MCF 10A (cell line): ENCODE measurements around the gene CCNY. TPM values are rescaled to one million over a fixed set of nuclear protein-coding genes. Genes with fewer than 3 reads are reported as not detected.
"Not testable (repeated sequence)": the region's sequence is repeated elsewhere in the genome, so short reads cannot be mapped to it uniquely, and the experiment has no call there.

Source experiments
- BruUV-seq: library from RNA; stranded (reverse); fragments of 400-500 nt; replicated peaks from 2 replicates; lab custom pipeline; 2021; lab: Mats Ljungman, UMichigan
- CTCF ChIA-PET: fragments of 300-600 bp; sonication (Branson Sonifier 250); formaldehyde crosslinking; extraction: SDS; loops from one replicate; lab custom pipeline; 2021; ENCODE audit warnings: antibody characterized with exemption, inconsistent platforms; lab: Yijun Ruan, JAX
- POLR2A ChIA-PET: fragments of 300-600, 350-650 bp; sonication (Branson Sonifier 250); formaldehyde crosslinking; extraction: SDS; loops from one replicate; lab custom pipeline; 2020; ENCODE audit warnings: antibody characterized with exemption, inconsistent platforms; lab: Yijun Ruan, JAX
- DNase-seq: peaks from one replicate; pipeline ENCODE4 v3.0.0-alpha.2; 2018; ENCODE audit not compliant: unreplicated experiment
- H3K27ac Mint-ChIP-seq: one replicate; pipeline ENCODE4 v1.8.0; 2022; ENCODE audit warnings: mild to moderate bottlenecking, low read depth, mixed read lengths; ENCODE audit not compliant: unreplicated experiment
- H3K27me3 Mint-ChIP-seq: one replicate; pipeline ENCODE4 v1.8.0; 2022; ENCODE audit warnings: mixed read lengths; ENCODE audit not compliant: insufficient read depth, unreplicated experiment
- H3K36me3 Mint-ChIP-seq: one replicate; pipeline ENCODE4 v1.8.0; 2022; ENCODE audit warnings: mild to moderate bottlenecking, moderate library complexity, mixed read lengths; ENCODE audit not compliant: insufficient read depth, unreplicated experiment
- H3K4me1 Mint-ChIP-seq: one replicate; pipeline ENCODE4 v1.8.0; 2022; ENCODE audit warnings: mixed read lengths; ENCODE audit not compliant: insufficient read depth, unreplicated experiment
- H3K4me3 Mint-ChIP-seq: one replicate; pipeline ENCODE4 v1.8.0; 2022; ENCODE audit warnings: mild to moderate bottlenecking, moderate library complexity, mixed read lengths; ENCODE audit not compliant: unreplicated experiment
- H3K9me3 Mint-ChIP-seq: one replicate; pipeline ENCODE4 v1.8.0; 2022; ENCODE audit warnings: mixed read lengths; ENCODE audit not compliant: unreplicated experiment
- CTCF ChIP-seq: fragments of 200-600 bp; IDR thresholded peaks from one replicate; pipeline ENCODE4 v1.8.0; 2022; ENCODE audit warnings: antibody characterized with exemption, mild to moderate bottlenecking; ENCODE audit not compliant: unreplicated experiment
- intact Hi-C: fragments of 100-400 bp; cut with micrococcal nuclease; formaldehyde crosslinking; loops from 2 replicates; pipeline ENCODE4 v1.14.1; 2022
- total RNA-seq: library from RNA; stranded (reverse); gene quantifications from 2 replicates; pipeline ENCODE4 v1.2.3, GENCODE V29; 2022

Gene CCNY
- total RNA-seq, 1 experiment from 2014 or later = 68.9 TPM

GRCh38 chr10:35417795-35418194, 81.5 kb downstream of the CCNY start:
- Mint-ChIP-seq H3K4me3 (no peak overlapping the region), H3K27me3 (no peaks in the 10 kb centered on the region), H3K9me3 (no peaks in the 10 kb centered on the region), H3K27ac (peak overlapping the region; percentile 50), H3K36me3 (no peaks in the 10 kb centered on the region), H3K4me1 (peaks cover 42% of the 10 kb centered on the region)
- BruUV-seq = no TSS peak
- ChIA-PET POLR2A (interaction anchor here (0.8 to 1.1 kb wide), 3 partner anchors 8 to 80 kb away, joined by 3 read pairs; no protein-coding TSS in a partner anchor), CTCF (interaction anchor here (0.6 kb wide), 1 partner anchor 290 kb away, joined by 3 read pairs; no protein-coding TSS in a partner anchor)
- no peak for TF ChIP-seq CTCF
- intact Hi-C loops = no loop called here
- DNase-seq = no peak

- BruUV-seq, DNase-seq, POLR2A ChIA-PET, H3K36me3 Mint-ChIP-seq, H3K27me3 Mint-ChIP-seq, CTCF ChIA-PET, intact Hi-C loops, H3K9me3 Mint-ChIP-seq, H3K27ac Mint-ChIP-seq, H3K4me3 Mint-ChIP-seq: not testable (repeated sequence)
- H3K4me1 Mint-ChIP-seq = peaks cover 42% of the 10 kb centered on the region
Measured at GRCh38 chr10:35418580-35418979, 82.3 kb downstream of the CCNY start.

- CTCF ChIA-PET = interaction anchor here (0.6 kb wide), 1 partner anchor 111 kb away, joined by 3 read pairs; no protein-coding TSS in a partner anchor
- BruUV-seq = no TSS peak
- no peaks in the 10 kb centered on the region for H3K27me3 Mint-ChIP-seq
Measured at GRCh38 chr10:35420044-35420443, 83.7 kb downstream of the CCNY start.

GRCh38 chr10:35420827-35421552, 84.7 kb downstream of the CCNY start:
- ChIA-PET CTCF (interaction anchor here (0.5 to 0.6 kb wide), 3 partner anchors 25 to 1372 kb away, joined by 3 read pairs; no protein-coding TSS in a partner anchor), POLR2A (interaction anchor here (1.1 to 4.9 kb wide), 12 partner anchors 11 to 126 kb away, joined by 3 to 35 read pairs (median 8); partner anchors contain the start of gene CCNY)
- intact Hi-C loops = loop anchor here (5.0 kb wide), 2 partner anchors 49 to 84 kb away; partner anchors contain the start of gene CCNY
- Mint-ChIP-seq H3K9me3 (no peaks in the 10 kb centered on the region), H3K4me3 (peak overlapping the region; percentile 63), H3K4me1 (peaks cover 45% of the 10 kb centered on the region), H3K36me3 (peaks cover 5% of the 10 kb centered on the region), H3K27me3 (no peaks in the 10 kb centered on the region), H3K27ac (peak overlapping the region; percentile 99)
- no peak for DNase-seq
- no TSS peak for BruUV-seq
- no peak for TF ChIP-seq CTCF

More at GRCh38 chr10:35420044-35420443, 83.7 kb downstream of the CCNY start:
- no peaks in the 10 kb centered on the region for H3K9me3 Mint-ChIP-seq
- peak overlapping the region; percentile 99 for H3K27ac Mint-ChIP-seq
- TF ChIP-seq CTCF = no peak
- peak; percentile 34 for DNase-seq
- peaks cover 42% of the 10 kb centered on the region for H3K4me1 Mint-ChIP-seq
- intact Hi-C loops = loop anchor here (5.0 kb wide), 2 partner anchors 48 to 83 kb away; partner anchors contain the start of gene CCNY
- peaks cover 5% of the 10 kb centered on the region for H3K36me3 Mint-ChIP-seq
- no peak overlapping the region for H3K4me3 Mint-ChIP-seq
- POLR2A ChIA-PET = interaction anchor here (0.7 to 4.9 kb wide), 5 partner anchors 28 to 113 kb away, joined by 3 to 35 read pairs (median 20); partner anchors contain the start of gene CCNY
